GM21526 (cell line): ENCODE measurements around the gene NAA10.

Experiments used
- ATAC-seq: cut with Tn5 transposase; IDR thresholded peaks from one replicate; pipeline ENCODE4 v1.9.1; 2021; ENCODE audit warnings: moderate library complexity; ENCODE audit not compliant: unreplicated experiment, low FRiP score

NAA10 gene

GRCh38 chrX:153911798-153912197 lies 23.0 kb downstream of the NAA10 start:
- ATAC-seq: no peak

DNA sequence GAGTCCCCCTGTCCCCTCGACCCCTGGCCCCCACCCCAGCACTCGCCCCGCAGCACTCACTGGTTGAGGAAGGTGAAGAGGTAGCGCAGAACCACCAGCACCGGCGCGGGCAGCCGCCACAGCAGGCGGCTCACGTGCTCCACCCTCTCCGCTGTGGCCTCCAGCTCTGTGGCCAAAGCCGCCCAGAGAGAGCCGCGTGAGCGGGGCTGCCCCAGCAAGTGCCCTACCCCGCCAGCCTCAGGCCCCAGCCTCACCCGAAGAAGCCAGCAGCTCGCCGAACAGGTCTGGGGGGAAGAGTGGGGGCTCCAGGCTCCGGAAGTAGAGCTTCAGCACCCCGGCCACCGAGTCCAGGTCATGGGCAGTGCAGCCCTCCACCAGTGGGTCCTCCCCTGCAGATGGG lies 24.4 kb downstream of the NAA10 start:
- no peak for ATAC-seq

- ATAC-seq: no peak
Measured at GRCh38 chrX:153909980-153910360, 24.9 kb downstream of the NAA10 start.

GRCh38 chrX:153909024-153909979 lies 25.5 kb downstream of the NAA10 start:
- ATAC-seq: no peak

- no peak for ATAC-seq
Measured at GRCh38 chrX:153908219-153908860, 26.5 kb downstream of the NAA10 start.

GRCh38 chrX:153907456-153907855 lies 27.4 kb downstream of the NAA10 start:
- no peak for ATAC-seq

GRCh38 chrX:153906126-153906917 lies 28.5 kb downstream of the NAA10 start:
- ATAC-seq: no peak

- ATAC-seq: no peak
Measured at GRCh38 chrX:153905481-153906095, 29.2 kb downstream of the NAA10 start.

DNA sequence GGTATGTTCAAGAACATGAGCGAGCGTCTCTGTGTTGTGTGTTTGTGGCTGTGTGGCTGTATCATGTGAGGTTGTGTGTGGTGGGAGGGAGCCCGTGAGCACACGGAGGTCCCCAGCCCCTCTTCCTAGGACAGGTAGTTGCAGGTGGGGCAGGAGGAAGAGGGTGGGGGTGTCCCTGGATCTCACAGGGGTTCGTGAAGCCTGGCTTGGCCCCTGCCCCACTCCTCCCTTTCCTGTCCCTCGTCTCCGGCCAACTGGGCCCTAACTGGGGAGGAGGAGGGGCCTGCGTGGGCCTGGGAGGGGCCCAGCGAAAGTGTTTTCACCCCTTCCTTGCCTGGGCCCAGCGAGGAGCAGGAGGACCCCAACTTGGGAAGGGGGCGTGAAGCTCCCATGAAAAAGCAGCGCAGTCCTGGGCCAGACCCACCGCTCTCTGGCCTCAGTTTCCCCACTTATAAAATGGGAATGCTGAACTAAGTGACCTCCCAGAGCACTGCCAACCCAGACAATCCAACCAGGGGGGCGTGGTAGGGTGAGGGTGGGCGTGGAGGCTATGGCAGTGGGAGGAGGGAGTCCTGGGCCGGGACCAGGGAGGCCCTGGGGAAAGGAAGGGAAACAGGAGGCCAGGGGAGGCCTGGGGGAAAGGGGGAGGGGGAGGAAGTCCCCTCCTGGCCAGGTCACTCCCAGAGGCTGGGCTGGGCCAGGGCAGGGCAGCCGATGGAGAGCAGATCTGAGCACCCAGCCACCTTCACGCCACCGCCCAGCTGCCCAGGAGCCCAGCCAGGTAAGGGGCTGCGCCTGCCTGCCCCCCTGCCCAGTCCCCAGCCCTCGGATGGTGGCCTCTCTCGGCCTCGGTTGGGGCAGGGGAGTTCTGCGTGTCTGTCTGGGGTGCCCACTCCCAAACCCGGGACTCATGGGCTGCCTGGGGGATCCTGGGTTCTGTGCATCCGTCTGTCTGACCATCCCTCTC lies 30.6 kb downstream of the NAA10 start, which contains the start of gene AVPR2:
TSS of gene AVPR2 (plus strand) at position 683 of the 967 bp plus-strand sequence. CDS start 473 bp downstream, outside the sequence.
- ATAC-seq: no peak

- ATAC-seq: no peak
Measured at GRCh38 chrX:153903238-153903980, 31.4 kb downstream of the NAA10 start.

DNA sequence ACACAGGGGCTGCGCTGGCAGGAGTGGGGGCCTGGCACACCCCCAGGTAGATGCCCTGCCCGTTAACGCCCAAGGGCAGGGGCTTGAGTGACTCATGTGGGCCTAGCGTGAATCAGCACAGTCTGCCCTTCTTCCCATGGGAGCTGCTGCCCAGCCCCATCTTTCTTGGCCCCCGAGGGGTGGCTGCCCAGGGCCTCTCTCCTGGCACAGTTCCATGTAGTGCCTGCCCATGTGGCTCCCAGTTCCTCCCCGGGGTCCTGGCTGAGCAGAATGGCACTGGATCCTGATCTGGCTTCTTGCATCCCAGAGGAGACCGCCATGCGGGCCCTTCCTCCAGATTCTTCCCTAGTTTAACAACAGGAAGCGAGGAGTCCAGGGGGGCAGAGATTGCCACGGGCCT lies 32.5 kb downstream of the NAA10 start:
- ATAC-seq: no peak

DNA sequence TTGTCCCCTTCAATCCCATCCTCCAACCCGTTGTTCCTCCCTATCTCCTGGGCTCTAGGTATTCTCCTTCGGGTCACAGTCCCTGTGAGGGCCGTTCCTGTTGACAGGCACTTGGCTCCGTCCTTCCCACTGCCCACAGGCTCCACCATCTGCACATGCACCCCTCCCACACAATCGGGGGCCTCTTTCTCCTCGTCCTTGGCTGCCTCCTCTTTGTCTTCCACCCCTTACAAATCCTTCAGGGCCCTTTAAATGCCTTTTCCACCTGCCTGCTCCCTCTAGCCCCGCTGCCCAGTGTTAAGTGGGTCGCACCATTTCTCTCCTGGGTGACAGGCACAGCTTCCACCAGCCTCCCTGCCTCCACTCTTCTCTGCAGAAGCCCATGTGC lies 33.1 kb downstream of the NAA10 start:
- ATAC-seq: no peak

GRCh38 chrX:153900831-153901752 lies 33.7 kb downstream of the NAA10 start:
- ATAC-seq: peak; percentile 64

DNA sequence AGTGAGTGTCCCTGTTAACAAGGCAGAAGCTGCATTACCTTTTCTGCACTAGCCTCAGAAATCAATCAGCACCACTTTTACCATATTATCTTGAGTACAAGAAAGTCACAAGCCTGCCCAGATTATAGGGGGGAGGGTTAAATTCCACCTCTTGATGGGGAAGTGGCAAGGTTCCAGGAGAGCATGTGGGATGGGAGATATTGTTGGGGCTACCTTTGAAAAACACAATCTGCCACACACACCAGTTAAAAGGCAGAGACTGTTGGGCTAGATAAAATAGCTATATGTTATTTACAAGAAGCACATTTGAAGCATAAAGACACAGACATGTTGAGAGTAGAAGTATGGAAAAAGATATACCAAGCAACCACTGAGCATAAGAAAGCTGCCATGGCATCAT lies 36.9 kb downstream of the NAA10 start:
- ATAC-seq: no peak

DNA sequence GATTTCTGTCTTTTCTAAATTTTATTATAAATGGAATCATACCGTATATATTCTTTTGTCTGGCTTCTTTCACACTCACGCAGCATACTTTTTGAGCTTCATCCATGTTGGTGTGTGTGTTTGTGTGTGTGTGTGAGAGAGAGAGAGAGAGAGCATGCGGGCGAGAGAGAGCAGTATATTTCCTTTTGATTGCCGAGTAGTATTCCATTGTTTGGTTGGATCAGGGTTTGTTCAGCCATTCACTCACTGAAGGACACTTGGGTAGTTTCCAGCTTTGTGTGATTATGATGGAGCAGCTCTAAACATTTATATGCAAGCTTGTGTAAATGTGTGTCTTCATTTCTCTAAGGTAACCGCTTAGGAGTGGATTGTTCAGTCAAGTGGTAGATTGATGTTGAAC lies 45.7 kb downstream of the NAA10 start:
- ATAC-seq: no peak

- ATAC-seq: no peak
Measured at GRCh38 chrX:153888344-153888743, 46.5 kb downstream of the NAA10 start.

- ATAC-seq: no peak
Measured at GRCh38 chrX:153887385-153887784, 47.5 kb downstream of the NAA10 start.

- no peak for ATAC-seq
Measured at GRCh38 chrX:153886915-153887314, 47.9 kb downstream of the NAA10 start.
